HPDE6-E6E7 (cell line): Measurements from ENCODE around the gene EML4.

Experiments used
- DNase-seq: peaks from one replicate; pipeline ENCODE4 v3.0.0; 2011; ENCODE audit warnings: missing footprints; ENCODE audit errors: extremely low spot score

Gene EML4

GRCh38 chr2:42223855-42224268, 54.7 kb downstream of the EML4 start:
- DNase-seq, result no peak

GRCh38 chr2:42224422-42225067, 55.4 kb downstream of the EML4 start:
- DNase-seq, result no peak

- no peak for DNase-seq
These were observed 56.4 kb downstream of the EML4 start for GRCh38 chr2:42225573-42225972.

- no peak for DNase-seq
These were observed 58.3 kb downstream of the EML4 start for GRCh38 chr2:42227491-42227890.

GRCh38 chr2:42228101-42228500, 58.9 kb downstream of the EML4 start:
- DNase-seq, result no peak

- no peak for DNase-seq
These were observed 60.8 kb downstream of the EML4 start for GRCh38 chr2:42229949-42230348.

GRCh38 chr2:42230891-42231290, 61.7 kb downstream of the EML4 start:
- DNase-seq, result no peak

- no peak for DNase-seq
These were observed 62.9 kb downstream of the EML4 start for GRCh38 chr2:42232024-42232423.

GRCh38 chr2:42233976-42234441, 64.9 kb downstream of the EML4 start:
- DNase-seq, result no peak

- no peak for DNase-seq
These were observed 67.8 kb downstream of the EML4 start for GRCh38 chr2:42236911-42237310.

GRCh38 chr2:42238644-42239288, 69.6 kb downstream of the EML4 start:
- DNase-seq, result no peak

GRCh38 chr2:42239289-42239661, 70.1 kb downstream of the EML4 start:
- no peak for DNase-seq

- DNase-seq, result no peak
These were observed 70.7 kb downstream of the EML4 start for GRCh38 chr2:42239811-42240210.

GRCh38 chr2:42241517-42241916, 72.4 kb downstream of the EML4 start:
- DNase-seq, result no peak

- no peak for DNase-seq
These were observed 74.1 kb downstream of the EML4 start for GRCh38 chr2:42243297-42243696.

GRCh38 chr2:42244520-42244919, 75.4 kb downstream of the EML4 start:
- DNase-seq, result no peak

- DNase-seq, result no peak
These were observed 76.2 kb downstream of the EML4 start for GRCh38 chr2:42245396-42245795.

- no peak for DNase-seq
These were observed 77.4 kb downstream of the EML4 start for GRCh38 chr2:42246562-42246961.

GRCh38 chr2:42248846-42249245, 79.7 kb downstream of the EML4 start:
- DNase-seq, result no peak

GRCh38 chr2:42249284-42249683, 80.1 kb downstream of the EML4 start:
- DNase-seq, result no peak

GRCh38 chr2:42249887-42250286, 80.7 kb downstream of the EML4 start:
- DNase-seq, result no peak

GRCh38 chr2:42250925-42251324, 81.8 kb downstream of the EML4 start:
- DNase-seq, result no peak

GRCh38 chr2:42252464-42252863, 83.3 kb downstream of the EML4 start:
- no peak for DNase-seq
